HEK293 (cell line): ENCODE measurements around the gene CCDC17.
A peak's percentile ranks its signal among the peaks of the same experiment; 100 is the strongest.

Experiments
- CTCF ChIA-PET: fragments of 350-600 bp; formaldehyde crosslinking; extraction: SDS; loops from one replicate; lab custom pipeline; 2021; ENCODE audit warnings: antibody characterized with exemption; lab: Yijun Ruan, JAX
- POLR2A ChIA-PET: fragments of 300-600 bp; formaldehyde crosslinking; extraction: SDS; loops from one replicate; lab custom pipeline; 2020; ENCODE audit warnings: antibody characterized with exemption, inconsistent platforms; lab: Yijun Ruan, JAX
- H3K27ac ChIP-seq: fragments of 200-500 bp; sonication (Bioruptor generic); 2 replicates; pipeline ENCODE4 v1.5.1; 2014; ENCODE audit warnings: low read depth, low read length, control low read depth, inconsistent platforms; ENCODE audit errors: extremely low read depth
- H3K36me3 ChIP-seq, 2 experiments: fragments of 200-500 bp in 1 of 2; sonication (Bioruptor generic) in 1 of 2; 1 replicate in 1 of 2; 2 replicates in 1 of 2; pipeline ENCODE4 v1.5.1; 2014 to 2017; ENCODE audit warnings: inconsistent platforms in 2 of 2, low read length in 2 of 2; ENCODE audit not compliant: control insufficient read depth in 2 of 2, insufficient read depth in 1 of 2
- H3K4me1 ChIP-seq: fragments of 200-500 bp; sonication (Bioruptor generic); 2 replicates; pipeline ENCODE4 v1.5.1; 2014; ENCODE audit warnings: mild to moderate bottlenecking, low read length, inconsistent platforms; ENCODE audit not compliant: control insufficient read depth, insufficient read depth
- H3K4me3 ChIP-seq: 2 replicates; pipeline ENCODE4 v1.5.1; 2011; ENCODE audit warnings: low read depth, mild to moderate bottlenecking, control low read depth, low read length, moderate library complexity
- H3K9me3 ChIP-seq: fragments of 200-500 bp; sonication (Bioruptor generic); 2 replicates; pipeline ENCODE4 v1.5.1; 2014; ENCODE audit warnings: low read depth, low read length, inconsistent platforms; ENCODE audit not compliant: control insufficient read depth, insufficient read depth
- FEZF1 ChIP-seq: fragments of 450-650 bp; formaldehyde crosslinking; IDR thresholded peaks from 2 replicates; pipeline ENCODE4 v1.5.1; 2016; ENCODE audit warnings: missing biosample characterization, missing genetic modification characterization
- GLIS1 ChIP-seq: fragments of 450-650 bp; formaldehyde crosslinking; IDR thresholded peaks from 2 replicates; pipeline ENCODE4 v1.5.1; 2016; ENCODE audit warnings: missing biosample characterization, missing genetic modification characterization
- SALL2 ChIP-seq: fragments of 450-650 bp; formaldehyde crosslinking; IDR thresholded peaks from 2 replicates; pipeline ENCODE4 v1.5.0; 2017; ENCODE audit warnings: missing biosample characterization, mild to moderate bottlenecking, missing genetic modification characterization, borderline replicate concordance
- ZNF133 ChIP-seq: fragments of 450-650 bp; formaldehyde crosslinking; IDR thresholded peaks from 2 replicates; pipeline ENCODE4 v1.5.1; 2016; ENCODE audit warnings: missing biosample characterization, missing genetic modification characterization
- ZNF157 ChIP-seq: fragments of 450-650 bp; formaldehyde crosslinking; IDR thresholded peaks from 2 replicates; pipeline ENCODE4 v1.5.1; 2016; ENCODE audit warnings: missing biosample characterization, missing genetic modification characterization
- ZNF214 ChIP-seq: fragments of 450-650 bp; formaldehyde crosslinking; IDR thresholded peaks from 2 replicates; pipeline ENCODE4 v1.5.1; 2017; ENCODE audit warnings: missing biosample characterization, mild to moderate bottlenecking, missing genetic modification characterization, borderline replicate concordance
- ZNF221 ChIP-seq: fragments of 450-650 bp; formaldehyde crosslinking; IDR thresholded peaks from 2 replicates; pipeline ENCODE4 v1.5.1; 2017; ENCODE audit warnings: missing biosample characterization, missing genetic modification characterization, borderline replicate concordance
- ZNF24 ChIP-seq: fragments of 450-650 bp; formaldehyde crosslinking; IDR thresholded peaks from 2 replicates; pipeline ENCODE4 v1.5.1; 2016; ENCODE audit warnings: missing biosample characterization, missing genetic modification characterization
- ZNF311 ChIP-seq: fragments of 450-650 bp; formaldehyde crosslinking; IDR thresholded peaks from 2 replicates; pipeline ENCODE4 v1.5.1; 2017; ENCODE audit warnings: missing biosample characterization, missing genetic modification characterization, borderline replicate concordance
- ZNF335 ChIP-seq: fragments of 450-650 bp; formaldehyde crosslinking; conservative IDR thresholded peaks from 2 replicates; pipeline ENCODE4 v1.5.1; 2016; ENCODE audit warnings: missing biosample characterization, missing genetic modification characterization
- ZNF501 ChIP-seq: fragments of 450-650 bp; formaldehyde crosslinking; IDR thresholded peaks from 2 replicates; pipeline ENCODE4 v1.5.1; 2016; ENCODE audit warnings: missing biosample characterization, missing genetic modification characterization
- ZNF549 ChIP-seq: fragments of 450-650 bp; IDR thresholded peaks from 2 replicates; pipeline ENCODE4 v1.5.1; 2018; ENCODE audit warnings: missing biosample characterization, missing genetic modification characterization, mild to moderate bottlenecking, inconsistent platforms, moderate library complexity
- ZNF555 ChIP-seq: fragments of 450-650 bp; formaldehyde crosslinking; conservative IDR thresholded peaks from 2 replicates; pipeline ENCODE4 v1.5.1; 2017; ENCODE audit warnings: missing biosample characterization, mild to moderate bottlenecking, missing genetic modification characterization, inconsistent platforms
- ZNF621 ChIP-seq: fragments of 450-650 bp; formaldehyde crosslinking; IDR thresholded peaks from 2 replicates; pipeline ENCODE4 v1.5.1; 2017; ENCODE audit warnings: missing biosample characterization, missing genetic modification characterization
- ZNF624 ChIP-seq: fragments of 450-650 bp; formaldehyde crosslinking; IDR thresholded peaks from 2 replicates; pipeline ENCODE4 v1.5.1; 2017; ENCODE audit warnings: missing biosample characterization, missing genetic modification characterization
- ZNF660 ChIP-seq: fragments of 450-650 bp; IDR thresholded peaks from 2 replicates; pipeline ENCODE4 v1.5.1; 2018; ENCODE audit warnings: missing biosample characterization, mild to moderate bottlenecking, missing genetic modification characterization
- TF ChIP-seq, protein P1 (sequence below): fragments of 450-650 bp; formaldehyde crosslinking; IDR thresholded peaks from 2 replicates; pipeline ENCODE4 v1.5.1; 2016; ENCODE audit warnings: missing biosample characterization, missing genetic modification characterization
- TF ChIP-seq, protein P2 (sequence below): fragments of 450-650 bp; formaldehyde crosslinking; IDR thresholded peaks from 2 replicates; pipeline ENCODE4 v1.5.1; 2017; ENCODE audit warnings: missing biosample characterization, missing genetic modification characterization
- TF ChIP-seq, protein P3 (sequence below): fragments of 450-650 bp; formaldehyde crosslinking; IDR thresholded peaks from 2 replicates; pipeline ENCODE4 v1.5.1; 2016; ENCODE audit warnings: missing biosample characterization, missing genetic modification characterization
- TF ChIP-seq, protein P4 (sequence below): fragments of 450-650 bp; formaldehyde crosslinking; IDR thresholded peaks from 2 replicates; pipeline ENCODE4 v1.5.1; 2017; ENCODE audit warnings: missing biosample characterization, missing genetic modification characterization
- TF ChIP-seq, protein P5 (sequence below): fragments of 450-650 bp; formaldehyde crosslinking; IDR thresholded peaks from 2 replicates; pipeline ENCODE4 v1.5.1; 2016; ENCODE audit warnings: missing biosample characterization, missing genetic modification characterization, low read depth

CCDC17 gene

DNA sequence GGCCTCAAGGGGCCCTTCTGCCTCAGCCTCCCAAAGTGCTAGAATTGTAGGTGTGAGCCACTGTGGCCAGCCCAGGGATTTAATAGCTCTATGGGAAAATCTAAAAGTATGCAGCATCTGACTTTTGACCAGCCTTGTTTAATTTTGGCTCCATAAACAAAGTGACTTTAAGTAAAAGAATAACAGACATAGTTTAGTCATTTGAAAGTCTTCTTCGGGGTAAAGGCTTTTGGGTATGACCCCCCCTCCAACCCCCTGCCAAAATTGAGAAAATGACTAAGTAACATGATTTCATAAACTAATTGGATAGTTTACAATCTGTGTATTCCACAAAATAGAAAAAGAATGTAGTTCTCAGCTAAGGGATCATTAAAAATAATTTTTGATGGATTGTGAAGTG, 45.5 kb upstream of the CCDC17 start:
- no peak overlapping the region for H3K4me3 ChIP-seq
- ChIA-PET CTCF (no interaction called here), POLR2A (interaction anchor here (0.6 to 1.5 kb wide), 2 partner anchors 17 to 53 kb away, joined by 4 read pairs; partner anchors contain the start of gene GPBP1L1)

DNA sequence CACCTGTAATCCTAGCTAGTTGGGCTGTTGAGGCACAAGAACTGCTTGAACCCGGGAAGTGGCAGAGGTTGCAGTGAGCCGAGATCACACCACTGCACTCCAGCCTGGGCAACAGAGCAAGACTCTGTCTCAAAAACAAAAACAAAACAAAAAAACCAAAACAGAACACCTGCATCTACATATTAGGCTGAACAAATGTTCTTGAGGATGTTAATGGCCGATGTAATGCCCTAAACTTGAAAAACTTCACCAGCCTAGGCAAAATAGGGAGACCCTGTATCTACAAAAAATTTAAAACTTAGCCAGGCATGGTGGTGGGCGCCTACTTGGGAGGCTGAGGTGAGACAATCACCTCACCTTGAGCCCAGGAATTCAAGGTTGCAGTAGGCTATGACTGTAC, 44.7 kb upstream of the CCDC17 start:
- H3K9me3 ChIP-seq = no peaks in the 10 kb centered on the region
- no peak overlapping the region for H3K27ac ChIP-seq
- TF ChIP-seq ZNF157 (tag by site-specific recombination) (no peak), ZNF311 (tag by site-specific recombination) (no peak), GLIS1 (tag by site-specific recombination) (no peak), ZNF555 (tag by site-specific recombination) (no peak), ZNF214 (tag by site-specific recombination) (peak; percentile 96), ZNF24 (tag by site-specific recombination) (no peak), ZNF621 (tag by site-specific recombination) (no peak)
- ChIA-PET POLR2A (interaction anchor here (1.5 kb wide), 1 partner anchor 18 kb away, joined by 4 read pairs; the partner anchor contains the start of gene GPBP1L1), CTCF (no interaction called here)
- no peaks in the 10 kb centered on the region for H3K4me1 ChIP-seq
- H3K36me3 ChIP-seq = no peaks in the 10 kb centered on the region; a peak in 1 of 3 replicates
- H3K4me3 ChIP-seq = no peak overlapping the region

More for the DNA sequence above, 45.5 kb upstream of the CCDC17 start:
- Histone ChIP-seq H3K36me3 (peaks cover 0 to 1% of the 10 kb centered on the region in 2 experiments; a peak in 2 of 3 replicates), H3K4me1 (no peaks in the 10 kb centered on the region), H3K9me3 (no peaks in the 10 kb centered on the region), H3K27ac (no peak overlapping the region)
- TF ChIP-seq, protein P1, sequence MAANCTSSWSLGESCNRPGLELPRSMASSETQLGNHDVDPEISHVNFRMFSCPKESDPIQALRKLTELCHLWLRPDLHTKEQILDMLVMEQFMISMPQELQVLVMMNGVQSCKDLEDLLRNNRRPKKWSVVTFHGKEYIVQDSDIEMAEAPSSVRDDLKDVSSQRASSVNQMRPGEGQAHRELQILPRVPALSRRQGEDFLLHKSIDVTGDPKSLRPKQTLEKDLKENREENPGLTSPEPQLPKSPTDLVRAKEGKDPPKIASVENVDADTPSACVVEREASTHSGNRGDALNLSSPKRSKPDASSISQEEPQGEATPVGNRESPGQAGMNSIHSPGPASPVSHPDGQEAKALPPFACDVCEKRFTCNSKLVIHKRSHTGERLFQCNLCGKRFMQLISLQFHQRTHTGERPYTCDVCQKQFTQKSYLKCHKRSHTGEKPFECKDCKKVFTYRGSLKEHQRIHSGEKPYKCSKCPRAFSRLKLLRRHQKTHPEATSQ (tag by site-specific recombination) = no peak
- TF ChIP-seq, protein P2, sequence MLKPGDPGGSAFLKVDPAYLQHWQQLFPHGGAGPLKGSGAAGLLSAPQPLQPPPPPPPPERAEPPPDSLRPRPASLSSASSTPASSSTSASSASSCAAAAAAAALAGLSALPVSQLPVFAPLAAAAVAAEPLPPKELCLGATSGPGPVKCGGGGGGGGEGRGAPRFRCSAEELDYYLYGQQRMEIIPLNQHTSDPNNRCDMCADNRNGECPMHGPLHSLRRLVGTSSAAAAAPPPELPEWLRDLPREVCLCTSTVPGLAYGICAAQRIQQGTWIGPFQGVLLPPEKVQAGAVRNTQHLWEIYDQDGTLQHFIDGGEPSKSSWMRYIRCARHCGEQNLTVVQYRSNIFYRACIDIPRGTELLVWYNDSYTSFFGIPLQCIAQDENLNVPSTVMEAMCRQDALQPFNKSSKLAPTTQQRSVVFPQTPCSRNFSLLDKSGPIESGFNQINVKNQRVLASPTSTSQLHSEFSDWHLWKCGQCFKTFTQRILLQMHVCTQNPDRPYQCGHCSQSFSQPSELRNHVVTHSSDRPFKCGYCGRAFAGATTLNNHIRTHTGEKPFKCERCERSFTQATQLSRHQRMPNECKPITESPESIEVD (tag by site-specific recombination) = peak; percentile 11; the same call in 1 of the 2 replicates

DNA sequence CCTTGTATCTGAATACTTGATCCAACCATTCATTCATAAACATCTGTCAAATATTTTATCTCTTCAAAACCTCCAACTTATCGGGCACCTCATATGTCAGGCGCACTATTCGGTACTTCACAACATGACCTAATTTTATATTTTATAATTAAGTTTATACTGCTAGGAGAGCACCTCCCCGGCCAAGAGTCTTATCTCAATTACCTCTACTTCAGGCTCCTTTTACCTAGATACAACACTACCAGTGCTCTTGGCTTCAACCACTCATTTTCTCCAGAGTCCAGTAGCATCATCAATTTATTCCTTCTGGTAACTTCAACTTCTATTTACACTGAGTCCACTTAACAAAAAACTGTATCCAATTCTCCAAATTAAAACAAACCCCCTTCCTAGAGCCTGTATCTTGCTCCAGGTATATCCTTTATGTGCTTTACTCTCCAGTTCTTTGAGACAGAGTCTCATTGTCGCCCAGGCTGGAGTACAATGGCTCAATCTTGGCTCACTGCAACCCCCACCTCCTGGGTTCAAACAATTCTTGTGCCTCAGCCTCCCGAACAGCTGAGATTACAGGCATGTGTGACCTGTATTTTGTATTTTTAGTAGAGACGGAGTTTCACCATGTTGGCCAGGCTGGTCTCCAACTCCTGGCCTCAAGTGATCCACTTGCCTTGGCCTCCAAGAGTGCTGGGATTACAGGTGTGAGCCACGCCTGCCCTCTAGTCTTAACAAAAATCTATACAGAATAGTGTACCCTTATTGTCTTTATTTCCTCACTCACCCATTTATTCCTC, 43.7 kb upstream of the CCDC17 start:
- CTCF ChIA-PET = no interaction called here
- H3K27ac ChIP-seq = no peak overlapping the region
- H3K36me3 ChIP-seq = no peaks in the 10 kb centered on the region; a peak in 1 of 3 replicates
- no peaks in the 10 kb centered on the region for H3K4me1 ChIP-seq
- H3K9me3 ChIP-seq = no peaks in the 10 kb centered on the region
- POLR2A ChIA-PET = no interaction called here
- H3K4me3 ChIP-seq = no peak overlapping the region
- TF ChIP-seq ZNF221 (tag by site-specific recombination) (no peak), ZNF311 (tag by site-specific recombination) (no peak), ZNF624 (no peak), ZNF549 (no peak), SALL2 (tag by site-specific recombination) (no peak), ZNF660 (tag by site-specific recombination) (no peak), ZNF501 (tag by site-specific recombination) (no peak), ZNF335 (tag by site-specific recombination) (no peak), FEZF1 (tag by site-specific recombination) (no peak), ZNF133 (tag by site-specific recombination) (no peak)
- TF ChIP-seq, protein P3, sequence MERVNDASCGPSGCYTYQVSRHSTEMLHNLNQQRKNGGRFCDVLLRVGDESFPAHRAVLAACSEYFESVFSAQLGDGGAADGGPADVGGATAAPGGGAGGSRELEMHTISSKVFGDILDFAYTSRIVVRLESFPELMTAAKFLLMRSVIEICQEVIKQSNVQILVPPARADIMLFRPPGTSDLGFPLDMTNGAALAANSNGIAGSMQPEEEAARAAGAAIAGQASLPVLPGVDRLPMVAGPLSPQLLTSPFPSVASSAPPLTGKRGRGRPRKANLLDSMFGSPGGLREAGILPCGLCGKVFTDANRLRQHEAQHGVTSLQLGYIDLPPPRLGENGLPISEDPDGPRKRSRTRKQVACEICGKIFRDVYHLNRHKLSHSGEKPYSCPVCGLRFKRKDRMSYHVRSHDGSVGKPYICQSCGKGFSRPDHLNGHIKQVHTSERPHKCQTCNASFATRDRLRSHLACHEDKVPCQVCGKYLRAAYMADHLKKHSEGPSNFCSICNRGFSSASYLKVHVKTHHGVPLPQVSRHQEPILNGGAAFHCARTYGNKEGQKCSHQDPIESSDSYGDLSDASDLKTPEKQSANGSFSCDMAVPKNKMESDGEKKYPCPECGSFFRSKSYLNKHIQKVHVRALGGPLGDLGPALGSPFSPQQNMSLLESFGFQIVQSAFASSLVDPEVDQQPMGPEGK (tag by site-specific recombination) = no peak
- TF ChIP-seq, protein P4, sequence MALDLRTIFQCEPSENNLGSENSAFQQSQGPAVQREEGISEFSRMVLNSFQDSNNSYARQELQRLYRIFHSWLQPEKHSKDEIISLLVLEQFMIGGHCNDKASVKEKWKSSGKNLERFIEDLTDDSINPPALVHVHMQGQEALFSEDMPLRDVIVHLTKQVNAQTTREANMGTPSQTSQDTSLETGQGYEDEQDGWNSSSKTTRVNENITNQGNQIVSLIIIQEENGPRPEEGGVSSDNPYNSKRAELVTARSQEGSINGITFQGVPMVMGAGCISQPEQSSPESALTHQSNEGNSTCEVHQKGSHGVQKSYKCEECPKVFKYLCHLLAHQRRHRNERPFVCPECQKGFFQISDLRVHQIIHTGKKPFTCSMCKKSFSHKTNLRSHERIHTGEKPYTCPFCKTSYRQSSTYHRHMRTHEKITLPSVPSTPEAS (tag by site-specific recombination) = no peak
- TF ChIP-seq, protein P5, sequence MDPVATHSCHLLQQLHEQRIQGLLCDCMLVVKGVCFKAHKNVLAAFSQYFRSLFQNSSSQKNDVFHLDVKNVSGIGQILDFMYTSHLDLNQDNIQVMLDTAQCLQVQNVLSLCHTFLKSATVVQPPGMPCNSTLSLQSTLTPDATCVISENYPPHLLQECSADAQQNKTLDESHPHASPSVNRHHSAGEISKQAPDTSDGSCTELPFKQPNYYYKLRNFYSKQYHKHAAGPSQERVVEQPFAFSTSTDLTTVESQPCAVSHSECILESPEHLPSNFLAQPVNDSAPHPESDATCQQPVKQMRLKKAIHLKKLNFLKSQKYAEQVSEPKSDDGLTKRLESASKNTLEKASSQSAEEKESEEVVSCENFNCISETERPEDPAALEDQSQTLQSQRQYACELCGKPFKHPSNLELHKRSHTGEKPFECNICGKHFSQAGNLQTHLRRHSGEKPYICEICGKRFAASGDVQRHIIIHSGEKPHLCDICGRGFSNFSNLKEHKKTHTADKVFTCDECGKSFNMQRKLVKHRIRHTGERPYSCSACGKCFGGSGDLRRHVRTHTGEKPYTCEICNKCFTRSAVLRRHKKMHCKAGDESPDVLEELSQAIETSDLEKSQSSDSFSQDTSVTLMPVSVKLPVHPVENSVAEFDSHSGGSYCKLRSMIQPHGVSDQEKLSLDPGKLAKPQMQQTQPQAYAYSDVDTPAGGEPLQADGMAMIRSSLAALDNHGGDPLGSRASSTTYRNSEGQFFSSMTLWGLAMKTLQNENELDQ (tag by site-specific recombination) = no peak
